ENCODE results near the gene EPS15. TPM values are rescaled to one million over a fixed set of nuclear protein-coding genes. Genes with fewer than 3 reads are reported as not detected.

The EPS15 gene
- total RNA-seq, 4 donors from 2014 or later = 56.9 to 80.5 (median 64.3) TPM

DNA sequence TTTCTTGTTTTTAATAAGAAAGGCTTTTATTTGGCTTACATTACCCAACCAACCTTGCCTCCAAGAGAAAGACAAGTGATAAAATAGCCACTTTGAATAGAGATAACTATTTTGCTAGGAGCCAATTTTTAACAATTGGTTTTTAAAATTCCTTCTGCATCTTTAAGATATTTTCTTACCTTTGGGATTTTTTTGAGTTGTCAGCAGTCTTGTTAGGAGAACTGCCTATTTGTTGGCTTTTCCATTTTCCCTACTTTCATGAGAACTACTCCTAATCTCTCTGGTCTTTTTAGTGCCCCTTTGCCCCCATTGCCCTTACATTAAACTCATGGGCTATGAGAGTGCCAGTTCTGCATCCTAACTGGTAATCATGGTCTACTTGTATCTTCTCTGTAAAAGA is 38.1 kb upstream of the EPS15 start:
- no peak for DNase-seq (ENCODE audit: low spot score in 2 of 2)
- TF ChIP-seq CTCF (IDR thresholded peaks at IDR 0.05) = no peak
- no peak for TF ChIP-seq POLR2A (IDR thresholded peaks at IDR 0.05)
- intact Hi-C loops (cut with DNase I; ENCODE audit: low total_unique reads) = no loop called here
- no peak overlapping the region for H3K4me3 ChIP-seq (ENCODE audit: low read depth, poor library complexity, severe bottlenecking)

DNA sequence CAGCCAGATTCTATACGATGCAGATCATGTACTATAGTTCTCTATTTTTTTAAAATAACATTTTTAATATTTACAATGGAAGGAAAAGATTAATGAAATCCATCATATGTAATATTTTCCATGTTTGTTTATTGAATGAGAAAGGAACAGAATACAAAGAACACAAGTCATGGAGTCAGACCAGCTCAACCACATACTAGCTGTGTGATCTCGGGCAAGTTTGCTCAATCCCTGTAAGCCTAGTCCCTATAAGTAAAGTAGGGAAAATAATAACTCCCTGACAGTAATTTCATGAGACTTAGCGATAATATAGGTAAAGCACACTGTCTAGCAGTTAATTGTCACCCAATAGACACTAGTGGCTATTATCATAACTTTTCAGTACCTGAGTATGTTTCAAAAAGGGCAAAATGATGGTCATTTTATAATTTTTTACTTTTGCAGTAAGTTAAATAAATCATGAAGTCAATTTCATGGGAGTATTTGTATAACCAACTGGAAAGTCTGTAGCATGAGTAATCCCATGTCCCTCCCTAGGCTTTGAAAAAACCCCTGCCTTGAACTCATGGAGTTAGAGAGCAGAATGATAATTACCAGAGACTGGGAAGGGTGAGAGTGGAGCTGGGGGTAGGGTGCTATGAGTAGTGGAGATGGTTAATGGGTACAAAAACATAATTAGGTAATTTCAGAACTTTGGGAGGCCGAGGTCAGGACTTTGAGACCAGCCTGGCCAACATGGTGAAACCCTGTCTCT is 37.0 kb upstream of the EPS15 start:
- DNase-seq (ENCODE audit: low spot score in 2 of 2) = no peak

DNA sequence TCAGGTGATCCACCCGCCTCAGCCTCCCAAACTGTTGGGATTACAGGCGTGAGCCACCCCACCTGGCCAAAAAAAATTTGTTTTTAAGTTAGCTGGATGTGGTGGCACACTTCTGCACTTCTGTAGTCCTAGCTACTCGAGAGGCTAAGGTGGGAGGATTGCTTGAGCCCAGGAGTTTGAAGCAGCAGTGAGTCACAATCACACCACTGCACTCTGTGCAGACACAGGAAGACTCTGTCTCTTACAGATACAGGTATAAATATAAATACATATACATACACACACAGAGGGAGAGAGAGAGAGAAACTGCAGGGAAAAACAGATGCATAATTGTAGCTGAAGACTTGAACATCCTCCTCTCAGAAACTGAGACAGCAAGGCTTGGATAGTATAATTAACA is 34.8 kb upstream of the EPS15 start:
- no peak overlapping the region for H3K4me3 ChIP-seq (ENCODE audit: low read depth, poor library complexity, severe bottlenecking)
- intact Hi-C loops (cut with DNase I; ENCODE audit: low total_unique reads) = no loop called here
- DNase-seq (ENCODE audit: low spot score in 2 of 2) = no peak
- 80 to 92% methylated on average over 3 of the region's 3 CpGs for WGBS, 2 donors
- no peak for TF ChIP-seq POLR2A (IDR thresholded peaks at IDR 0.05)

More for the DNA sequence above, 37.0 kb upstream of the EPS15 start:
- intact Hi-C loops (cut with DNase I; ENCODE audit: low total_unique reads) = no loop called here
- no peak overlapping the region for H3K4me3 ChIP-seq (ENCODE audit: low read depth, poor library complexity, severe bottlenecking)
- TF ChIP-seq POLR2A (IDR thresholded peaks at IDR 0.05) = no peak
- no peak for TF ChIP-seq CTCF (IDR thresholded peaks at IDR 0.05)
- WGBS, 2 donors = 87 to 94% methylated on average over 4 of the region's 4 CpGs

GRCh38 chr1:51552929-51553807 is 34.1 kb upstream of the EPS15 start:
- TF ChIP-seq CTCF (IDR thresholded peaks at IDR 0.05) = no peak
- TF ChIP-seq POLR2A (IDR thresholded peaks at IDR 0.05) = no peak
- 89 to 93% methylated on average over 11 of the region's 11 CpGs for WGBS, 2 donors

GRCh38 chr1:51551848-51552296 is 32.8 kb upstream of the EPS15 start:
- intact Hi-C loops (cut with DNase I; ENCODE audit: low total_unique reads) = no loop called here
- 81 to 85% methylated on average over 5 of the region's 5 CpGs for WGBS, 2 donors
- no peak for DNase-seq (ENCODE audit: low spot score in 2 of 2)
- no peak for TF ChIP-seq CTCF (IDR thresholded peaks at IDR 0.05)
- no peak for TF ChIP-seq POLR2A (IDR thresholded peaks at IDR 0.05)
- no peak overlapping the region for H3K4me3 ChIP-seq (ENCODE audit: low read depth, poor library complexity, severe bottlenecking)

More at GRCh38 chr1:51552929-51553807, 34.1 kb upstream of the EPS15 start:
- DNase-seq (ENCODE audit: low spot score in 2 of 2) = no peak
- intact Hi-C loops (cut with DNase I; ENCODE audit: low total_unique reads) = no loop called here
- H3K4me3 ChIP-seq (ENCODE audit: low read depth, poor library complexity, severe bottlenecking) = no peak overlapping the region

DNA sequence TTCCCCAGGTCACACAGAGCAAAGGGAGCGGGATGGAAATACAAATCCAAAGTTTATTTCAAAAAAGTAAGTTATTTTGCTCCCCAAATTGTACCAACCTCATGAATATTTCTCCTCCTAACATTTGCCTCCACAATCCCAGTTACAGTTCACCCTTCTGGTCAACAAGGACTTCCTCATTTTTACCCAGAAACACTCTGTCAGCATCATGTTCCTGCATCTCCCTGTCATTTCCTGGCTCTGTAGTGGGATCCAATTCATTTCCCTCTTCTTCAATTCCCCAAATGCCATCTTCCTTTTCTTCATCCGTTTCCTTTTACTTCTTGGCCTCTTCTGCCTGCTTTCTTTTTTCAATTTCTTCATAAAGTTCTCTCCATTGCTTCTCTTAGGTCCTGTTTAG is 32.0 kb upstream of the EPS15 start:
- TF ChIP-seq POLR2A (IDR thresholded peaks at IDR 0.05) (no peak), CTCF (IDR thresholded peaks at IDR 0.05) (no peak)
- intact Hi-C loops (cut with DNase I; ENCODE audit: low total_unique reads) = no loop called here
- no peak overlapping the region for H3K4me3 ChIP-seq (ENCODE audit: low read depth, poor library complexity, severe bottlenecking)
- WGBS, 2 donors = 75 to 84% methylated on average over 2 of the region's 2 CpGs
- DNase-seq (ENCODE audit: low spot score in 2 of 2) = no peak

All from lower leg skin (tissue), 4 donors.